ENCODE results near the gene B3GNT4.

GRCh38 chr12:122250047-122250446 is 46.5 kb downstream of the B3GNT4 start:
- no peak for TF ChIP-seq POLR2AphosphoS5 (IDR thresholded peaks at IDR 0.05)
- no peak for TF ChIP-seq CTCF (IDR thresholded peaks at IDR 0.05)

Data from stomach (tissue), 4 donors.